Measurements from ENCODE around the gene CYP3A4.

DNA sequence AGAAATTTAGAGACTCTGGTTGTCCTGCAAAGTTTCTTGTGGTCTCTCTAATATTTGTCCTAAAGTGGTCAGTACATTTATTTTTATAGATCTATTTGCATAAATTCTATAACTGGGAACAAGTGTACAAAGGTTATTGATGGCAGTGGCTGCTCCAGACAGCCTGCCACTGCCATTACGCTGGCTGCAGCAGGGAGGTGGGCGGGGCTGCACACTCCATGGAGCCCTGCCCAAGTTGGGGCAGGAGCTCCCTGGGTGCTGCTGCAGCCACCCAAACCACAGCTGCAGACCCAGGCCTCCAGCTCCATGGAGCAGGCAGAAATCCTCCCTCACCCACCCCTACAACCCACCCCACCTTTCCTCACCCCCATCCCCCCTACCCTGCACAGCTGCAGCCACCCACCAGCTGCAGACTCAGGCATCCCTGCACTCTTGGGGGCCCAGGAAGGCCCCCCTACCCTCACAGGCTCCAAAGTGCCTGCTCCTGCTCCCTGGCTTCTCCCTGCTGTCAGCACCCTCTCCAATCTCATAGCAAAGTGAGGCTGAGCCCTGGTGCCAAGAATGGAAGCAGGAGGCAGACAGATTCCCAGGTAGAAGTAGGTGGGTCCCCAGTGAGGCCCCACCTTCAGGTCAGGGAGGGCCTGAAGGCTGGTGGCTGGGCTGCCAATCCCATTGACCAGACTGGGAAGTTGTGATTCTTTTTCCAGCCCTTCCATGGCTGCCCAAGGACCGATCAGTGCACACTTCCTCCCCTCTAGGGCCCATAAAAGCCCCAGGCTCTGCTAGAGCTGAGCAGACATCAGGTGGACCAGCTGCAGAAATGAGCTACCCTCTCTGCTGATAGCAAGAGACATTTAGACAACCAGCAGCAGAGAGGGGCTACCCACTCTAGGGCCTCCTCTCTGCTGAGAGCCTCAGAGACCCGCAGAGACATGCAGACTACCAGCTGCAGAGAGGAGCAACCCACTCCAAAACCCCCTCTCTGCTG, 39.0 kb upstream of the CYP3A4 start:
- TF ChIP-seq, protein P1, sequence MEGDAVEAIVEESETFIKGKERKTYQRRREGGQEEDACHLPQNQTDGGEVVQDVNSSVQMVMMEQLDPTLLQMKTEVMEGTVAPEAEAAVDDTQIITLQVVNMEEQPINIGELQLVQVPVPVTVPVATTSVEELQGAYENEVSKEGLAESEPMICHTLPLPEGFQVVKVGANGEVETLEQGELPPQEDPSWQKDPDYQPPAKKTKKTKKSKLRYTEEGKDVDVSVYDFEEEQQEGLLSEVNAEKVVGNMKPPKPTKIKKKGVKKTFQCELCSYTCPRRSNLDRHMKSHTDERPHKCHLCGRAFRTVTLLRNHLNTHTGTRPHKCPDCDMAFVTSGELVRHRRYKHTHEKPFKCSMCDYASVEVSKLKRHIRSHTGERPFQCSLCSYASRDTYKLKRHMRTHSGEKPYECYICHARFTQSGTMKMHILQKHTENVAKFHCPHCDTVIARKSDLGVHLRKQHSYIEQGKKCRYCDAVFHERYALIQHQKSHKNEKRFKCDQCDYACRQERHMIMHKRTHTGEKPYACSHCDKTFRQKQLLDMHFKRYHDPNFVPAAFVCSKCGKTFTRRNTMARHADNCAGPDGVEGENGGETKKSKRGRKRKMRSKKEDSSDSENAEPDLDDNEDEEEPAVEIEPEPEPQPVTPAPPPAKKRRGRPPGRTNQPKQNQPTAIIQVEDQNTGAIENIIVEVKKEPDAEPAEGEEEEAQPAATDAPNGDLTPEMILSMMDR (conservative IDR thresholded peaks at IDR 0.05 in 1 of 2, IDR thresholded peaks at IDR 0.05 in 1 of 2; ENCODE audit: low read depth in 1 of 2, low read length in 2 of 2), result no peak
- no peak for TF ChIP-seq EZH2 (IDR thresholded peaks at IDR 0.05; ENCODE audit: low read length, missing control alignments)
